Endodermal cell (in vitro differentiated cells): ENCODE measurements around the gene GALNT16. TPM values are rescaled to one million over a fixed set of nuclear protein-coding genes. Genes with fewer than 3 reads are reported as not detected.
"Not testable (repeated sequence)": the region's sequence is repeated elsewhere in the genome, so short reads cannot be mapped to it uniquely, and the experiment has no call there.

Experiments
- DNase-seq: peaks from one replicate; pipeline ENCODE4 v3.0.0-alpha.2; 2017
- H3K27ac ChIP-seq: 2 replicates; pipeline ENCODE4 v1.5.1; 2013; ENCODE audit warnings: mild to moderate bottlenecking, low read depth, low read length, moderate library complexity
- H3K27me3 ChIP-seq: 2 replicates; pipeline ENCODE4 v1.6.1; 2013; ENCODE audit warnings: mild to moderate bottlenecking, low read length, moderate library complexity; ENCODE audit not compliant: insufficient read depth, control insufficient read depth, poor library complexity, severe bottlenecking
- H3K36me3 ChIP-seq: 2 replicates; pipeline ENCODE4 v1.7.0; 2013; ENCODE audit warnings: mild to moderate bottlenecking, low read length, moderate library complexity; ENCODE audit not compliant: control insufficient read depth, insufficient read depth
- H3K4me1 ChIP-seq: one replicate; pipeline ENCODE4 v1.7.0; 2013; ENCODE audit warnings: low read length; ENCODE audit not compliant: control insufficient read depth, insufficient read depth
- H3K4me3 ChIP-seq: 2 replicates; pipeline ENCODE4 v1.5.1; 2013; ENCODE audit warnings: mild to moderate bottlenecking, low read length, moderate library complexity
- H3K9ac ChIP-seq: 2 replicates; pipeline ENCODE4 v1.6.1; 2013; ENCODE audit warnings: mild to moderate bottlenecking, low read length, moderate library complexity; ENCODE audit not compliant: poor library complexity, severe bottlenecking; ENCODE audit errors: extremely low read depth
- H3K9me3 ChIP-seq: 2 replicates; pipeline ENCODE4 v1.6.1; 2013; ENCODE audit warnings: mild to moderate bottlenecking, low read length, moderate library complexity; ENCODE audit not compliant: control insufficient read depth
- H3K27ac Mint-ChIP-seq: 2 replicates; pipeline ENCODE4 v1.8.0; 2020; ENCODE audit warnings: mixed read lengths
- H3K27me3 Mint-ChIP-seq: 2 replicates; pipeline ENCODE4 v1.8.0; 2021; ENCODE audit warnings: mild to moderate bottlenecking, mixed read lengths; ENCODE audit not compliant: insufficient read depth
- H3K36me3 Mint-ChIP-seq: 2 replicates; pipeline ENCODE4 v1.8.0; 2020; ENCODE audit warnings: low read depth, mixed read lengths
- H3K4me1 Mint-ChIP-seq: 2 replicates; pipeline ENCODE4 v1.8.0; 2020; ENCODE audit warnings: mixed read lengths
- H3K4me3 Mint-ChIP-seq: 2 replicates; pipeline ENCODE4 v1.8.0; 2020; ENCODE audit warnings: mild to moderate bottlenecking, moderate library complexity, mixed read lengths
- H3K9me3 Mint-ChIP-seq: 2 replicates; pipeline ENCODE4 v1.8.0; 2020; ENCODE audit warnings: mild to moderate bottlenecking, mixed read lengths
- WGBS, 2 experiments: methylation state at CpG; one replicate each; pipeline versions ENCODE4 v1.1.5 to v1.1.7; 2013; ENCODE audit warnings: missing lambda C conversion rate in 2 of 2, mixed read lengths in 1 of 2; ENCODE audit not compliant: insufficient coverage in 1 of 2, insufficient read length in 1 of 2; 5-methylcytosine and 5-hydroxymethylcytosine counted together
- total RNA-seq, 2 donors: library from RNA; stranded (reverse); fragmentation: NEBNext Ultra II Directional in 1 of 2; extraction: Animal tissue kit (Norgen Biotek cat#: 25700) in 1 of 2; gene quantifications; 2 replicates in 1 of 2; 3 replicates in 1 of 2; pipeline ENCODE4 v1.2.1, GENCODE V29; 2021
- TF ChIP-seq, protein P1 (sequence below): fragments of 200-600 bp; sonication (generic); conservative IDR thresholded peaks from 2 replicates; pipeline ENCODE4 v1.5.0; 2021; ENCODE audit warnings: antibody characterized with exemption, mild to moderate bottlenecking

Gene GALNT16
- total RNA-seq, 2 donors from 2014 or later = 2.2 to 8.0 TPM

DNA sequence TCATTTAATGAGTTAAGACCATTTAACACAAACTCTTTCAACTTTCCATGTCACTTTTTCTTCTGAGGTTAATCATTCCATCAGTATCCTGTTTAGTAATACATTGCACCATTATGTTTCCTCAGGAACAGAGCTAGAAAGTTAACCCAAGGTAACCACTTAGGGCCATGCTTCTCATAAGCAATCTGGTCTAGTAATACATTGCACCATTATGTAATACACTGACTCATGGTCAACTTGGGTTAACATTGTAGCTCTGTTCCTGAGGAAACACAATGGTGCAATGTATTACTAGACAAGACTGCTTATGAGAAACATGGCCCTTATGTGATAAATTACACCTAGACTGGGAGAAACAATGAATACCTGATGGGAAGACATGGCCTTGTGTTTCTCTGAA is 116.5 kb downstream of the GALNT16 start:
- Mint-ChIP-seq H3K4me1 (no peaks in the 10 kb centered on the region), H3K27ac (no peak overlapping the region), H3K36me3 (peaks cover 57% of the 10 kb centered on the region), H3K4me3 (no peak overlapping the region), H3K9me3 (peaks cover 15% of the 10 kb centered on the region), H3K27me3 (no peaks in the 10 kb centered on the region)
- no peak overlapping the region for H3K9ac ChIP-seq
- no peaks in the 10 kb centered on the region for H3K4me1 ChIP-seq
- H3K36me3 ChIP-seq = peaks cover 65% of the 10 kb centered on the region
- peaks cover 21% of the 10 kb centered on the region for H3K9me3 ChIP-seq
- no peaks in the 10 kb centered on the region for H3K27me3 ChIP-seq
- DNase-seq = no peak
- TF ChIP-seq, protein P1, sequence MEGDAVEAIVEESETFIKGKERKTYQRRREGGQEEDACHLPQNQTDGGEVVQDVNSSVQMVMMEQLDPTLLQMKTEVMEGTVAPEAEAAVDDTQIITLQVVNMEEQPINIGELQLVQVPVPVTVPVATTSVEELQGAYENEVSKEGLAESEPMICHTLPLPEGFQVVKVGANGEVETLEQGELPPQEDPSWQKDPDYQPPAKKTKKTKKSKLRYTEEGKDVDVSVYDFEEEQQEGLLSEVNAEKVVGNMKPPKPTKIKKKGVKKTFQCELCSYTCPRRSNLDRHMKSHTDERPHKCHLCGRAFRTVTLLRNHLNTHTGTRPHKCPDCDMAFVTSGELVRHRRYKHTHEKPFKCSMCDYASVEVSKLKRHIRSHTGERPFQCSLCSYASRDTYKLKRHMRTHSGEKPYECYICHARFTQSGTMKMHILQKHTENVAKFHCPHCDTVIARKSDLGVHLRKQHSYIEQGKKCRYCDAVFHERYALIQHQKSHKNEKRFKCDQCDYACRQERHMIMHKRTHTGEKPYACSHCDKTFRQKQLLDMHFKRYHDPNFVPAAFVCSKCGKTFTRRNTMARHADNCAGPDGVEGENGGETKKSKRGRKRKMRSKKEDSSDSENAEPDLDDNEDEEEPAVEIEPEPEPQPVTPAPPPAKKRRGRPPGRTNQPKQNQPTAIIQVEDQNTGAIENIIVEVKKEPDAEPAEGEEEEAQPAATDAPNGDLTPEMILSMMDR = no peak
- H3K27ac ChIP-seq = no peak overlapping the region
- H3K4me3 ChIP-seq = no peak overlapping the region

DNA sequence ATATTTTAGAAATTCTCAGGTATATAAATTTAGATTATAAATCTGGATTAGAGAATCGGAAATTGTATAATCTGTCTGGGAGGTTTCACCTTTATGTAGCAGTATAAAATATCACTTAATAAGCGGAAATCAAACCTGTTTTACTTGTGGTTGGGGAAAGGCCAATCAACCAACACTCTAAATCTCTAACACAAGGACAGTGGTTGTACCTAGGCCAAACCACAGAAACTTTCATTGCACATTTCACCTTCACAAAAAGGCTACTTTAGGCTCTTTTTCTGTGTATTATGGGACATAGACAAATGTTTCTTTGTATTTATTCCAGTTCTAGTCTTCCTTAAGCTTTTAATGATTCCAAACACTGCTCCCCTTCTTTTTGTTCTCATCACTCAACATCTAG is 118.3 kb downstream of the GALNT16 start:
- Mint-ChIP-seq H3K27ac (no peak overlapping the region), H3K4me3 (no peak overlapping the region), H3K9me3 (peaks cover 15% of the 10 kb centered on the region), H3K4me1 (no peaks in the 10 kb centered on the region), H3K27me3 (no peaks in the 10 kb centered on the region), H3K36me3 (peaks cover 66% of the 10 kb centered on the region)
- H3K27me3 ChIP-seq = no peaks in the 10 kb centered on the region
- H3K9ac ChIP-seq = no peak overlapping the region
- no peak overlapping the region for H3K4me3 ChIP-seq
- DNase-seq = no peak
- peaks cover 21% of the 10 kb centered on the region for H3K9me3 ChIP-seq
- H3K4me1 ChIP-seq = no peaks in the 10 kb centered on the region
- peaks cover 84% of the 10 kb centered on the region for H3K36me3 ChIP-seq
- TF ChIP-seq, protein P1 = no peak
- WGBS, 2 experiments = 90% methylated on average over 2 of the region's 2 CpGs; no CpG with 5 or more reads in 1 of the 2 experiments
- no peak overlapping the region for H3K27ac ChIP-seq

DNA sequence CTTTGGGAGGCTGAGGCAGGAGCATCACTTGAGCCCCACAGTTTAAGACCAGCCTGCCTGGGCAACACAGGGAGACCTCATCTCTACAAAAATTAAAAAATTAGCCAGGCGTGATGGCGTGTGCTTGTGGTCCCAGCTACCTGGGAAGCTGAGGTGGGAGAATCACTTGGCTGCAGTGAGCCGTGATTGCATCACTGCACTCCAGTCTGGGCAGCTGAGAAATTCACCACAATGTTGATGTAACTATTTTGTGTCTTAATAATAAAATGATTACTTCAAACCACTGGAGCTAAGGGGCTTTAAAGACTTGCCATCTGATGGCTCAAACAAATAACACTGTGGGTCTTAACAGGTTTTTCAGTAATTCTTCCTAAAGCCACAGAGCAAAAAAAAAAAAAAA is 127.4 kb downstream of the GALNT16 start:
- no peaks in the 10 kb centered on the region for H3K27me3 ChIP-seq
- no peak overlapping the region for H3K4me3 ChIP-seq
- no peaks in the 10 kb centered on the region for H3K4me1 ChIP-seq
- TF ChIP-seq, protein P1 = no peak
- Mint-ChIP-seq H3K9me3 (no peaks in the 10 kb centered on the region), H3K27me3 (no peaks in the 10 kb centered on the region), H3K4me3 (no peak overlapping the region), H3K4me1 (peaks cover 2% of the 10 kb centered on the region), H3K27ac (no peak overlapping the region), H3K36me3 (peaks cover 82% of the 10 kb centered on the region)
- H3K9ac ChIP-seq = no peak overlapping the region
- DNase-seq = no peak
- H3K36me3 ChIP-seq = peaks cover 90% of the 10 kb centered on the region
- H3K9me3 ChIP-seq = no peaks in the 10 kb centered on the region
- WGBS, 2 experiments = 80 to 100% methylated on average over 2 to 3 of the region's 3 CpGs
- H3K27ac ChIP-seq = no peak overlapping the region

DNA sequence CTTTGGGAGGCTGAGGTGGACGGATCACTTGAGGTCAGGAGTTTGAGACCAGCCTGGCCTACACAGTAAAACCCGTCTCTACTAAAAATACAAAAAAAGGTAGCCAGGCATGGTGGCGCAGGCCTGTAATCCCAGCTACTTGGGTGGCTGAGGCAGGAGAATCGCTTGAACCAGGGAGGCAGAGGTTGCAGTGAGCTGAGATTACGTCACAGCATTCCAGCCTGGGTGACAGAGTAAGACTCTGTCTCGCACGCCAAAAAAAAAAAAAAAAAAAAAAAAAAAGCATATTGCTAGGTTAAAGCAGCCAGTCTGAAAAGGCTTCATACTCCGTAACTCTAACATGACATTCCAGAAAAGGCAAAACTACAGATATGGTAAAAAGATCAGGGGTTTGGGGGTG is 131.4 kb downstream of the GALNT16 start:
- H3K27me3 ChIP-seq, H3K9me3 ChIP-seq, H3K27me3 Mint-ChIP-seq, DNase-seq, H3K4me1 ChIP-seq, H3K4me3 Mint-ChIP-seq, H3K4me1 Mint-ChIP-seq, H3K9me3 Mint-ChIP-seq, H3K27ac Mint-ChIP-seq, H3K27ac ChIP-seq, H3K4me3 ChIP-seq, H3K9ac ChIP-seq: not testable (repeated sequence)
- H3K36me3 ChIP-seq = peaks cover 90% of the 10 kb centered on the region
- H3K36me3 Mint-ChIP-seq = peaks cover 85% of the 10 kb centered on the region
- 97 to 100% methylated on average over 5 to 8 of the region's 8 CpGs for WGBS, 2 experiments
